ENCODE data around the gene ANKRD28.

The ANKRD28 gene

DNA sequence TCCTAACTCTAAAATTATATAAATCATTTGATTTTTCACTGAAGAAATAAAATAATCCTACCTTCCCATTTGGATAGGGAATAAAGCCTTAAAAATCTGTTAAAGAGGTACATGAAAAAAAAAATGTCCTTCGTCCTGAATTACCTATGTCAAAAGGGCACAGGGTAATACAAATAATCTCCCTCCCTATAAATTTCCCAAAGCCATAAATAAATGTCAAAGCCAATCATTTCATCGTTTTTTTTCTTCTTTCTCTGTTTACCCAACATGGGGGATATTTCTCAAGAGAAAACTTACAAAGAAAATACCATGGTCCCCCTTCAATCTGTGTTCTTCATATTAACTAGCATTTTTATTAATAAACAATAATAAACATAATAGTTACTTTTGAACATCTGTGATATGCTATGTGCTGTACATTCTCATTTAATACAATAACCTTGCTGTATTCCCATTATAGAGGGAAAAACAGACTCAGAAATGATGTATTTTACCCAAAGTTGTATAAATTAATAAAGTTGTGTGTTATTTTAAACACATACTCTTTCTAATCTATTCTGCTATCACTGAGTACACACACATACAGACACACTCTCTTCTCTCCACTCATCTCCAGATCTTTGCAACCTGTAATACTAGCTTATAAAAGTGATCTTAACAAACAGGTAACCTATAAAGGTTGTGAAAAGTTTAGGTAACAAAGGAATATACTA is 910 bp upstream of the ANKRD28 start:
- TF ChIP-seq SIN3A (IDR thresholded peaks at IDR 0.05; ENCODE audit: borderline replicate concordance, insufficient read depth, low read length) (no peak), POLR2AphosphoS5 (IDR thresholded peaks at IDR 0.05; ENCODE audit: low read depth, low read length) (no peak), FOXP2 (optimal IDR thresholded peaks at IDR 0.05; ENCODE audit: borderline replicate concordance, extremely low read depth, extremely low read length, insufficient read depth) (no peak), TAF1 (IDR thresholded peaks at IDR 0.05; ENCODE audit: borderline replicate concordance, insufficient read depth, low read length) (no peak)
- TF ChIP-seq, protein P1, sequence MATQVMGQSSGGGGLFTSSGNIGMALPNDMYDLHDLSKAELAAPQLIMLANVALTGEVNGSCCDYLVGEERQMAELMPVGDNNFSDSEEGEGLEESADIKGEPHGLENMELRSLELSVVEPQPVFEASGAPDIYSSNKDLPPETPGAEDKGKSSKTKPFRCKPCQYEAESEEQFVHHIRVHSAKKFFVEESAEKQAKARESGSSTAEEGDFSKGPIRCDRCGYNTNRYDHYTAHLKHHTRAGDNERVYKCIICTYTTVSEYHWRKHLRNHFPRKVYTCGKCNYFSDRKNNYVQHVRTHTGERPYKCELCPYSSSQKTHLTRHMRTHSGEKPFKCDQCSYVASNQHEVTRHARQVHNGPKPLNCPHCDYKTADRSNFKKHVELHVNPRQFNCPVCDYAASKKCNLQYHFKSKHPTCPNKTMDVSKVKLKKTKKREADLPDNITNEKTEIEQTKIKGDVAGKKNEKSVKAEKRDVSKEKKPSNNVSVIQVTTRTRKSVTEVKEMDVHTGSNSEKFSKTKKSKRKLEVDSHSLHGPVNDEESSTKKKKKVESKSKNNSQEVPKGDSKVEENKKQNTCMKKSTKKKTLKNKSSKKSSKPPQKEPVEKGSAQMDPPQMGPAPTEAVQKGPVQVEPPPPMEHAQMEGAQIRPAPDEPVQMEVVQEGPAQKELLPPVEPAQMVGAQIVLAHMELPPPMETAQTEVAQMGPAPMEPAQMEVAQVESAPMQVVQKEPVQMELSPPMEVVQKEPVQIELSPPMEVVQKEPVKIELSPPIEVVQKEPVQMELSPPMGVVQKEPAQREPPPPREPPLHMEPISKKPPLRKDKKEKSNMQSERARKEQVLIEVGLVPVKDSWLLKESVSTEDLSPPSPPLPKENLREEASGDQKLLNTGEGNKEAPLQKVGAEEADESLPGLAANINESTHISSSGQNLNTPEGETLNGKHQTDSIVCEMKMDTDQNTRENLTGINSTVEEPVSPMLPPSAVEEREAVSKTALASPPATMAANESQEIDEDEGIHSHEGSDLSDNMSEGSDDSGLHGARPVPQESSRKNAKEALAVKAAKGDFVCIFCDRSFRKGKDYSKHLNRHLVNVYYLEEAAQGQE (IDR thresholded peaks at IDR 0.05; ENCODE audit: insufficient read depth in 1 of 2, low read depth in 2 of 2, low read length in 2 of 2): no peak

DNA sequence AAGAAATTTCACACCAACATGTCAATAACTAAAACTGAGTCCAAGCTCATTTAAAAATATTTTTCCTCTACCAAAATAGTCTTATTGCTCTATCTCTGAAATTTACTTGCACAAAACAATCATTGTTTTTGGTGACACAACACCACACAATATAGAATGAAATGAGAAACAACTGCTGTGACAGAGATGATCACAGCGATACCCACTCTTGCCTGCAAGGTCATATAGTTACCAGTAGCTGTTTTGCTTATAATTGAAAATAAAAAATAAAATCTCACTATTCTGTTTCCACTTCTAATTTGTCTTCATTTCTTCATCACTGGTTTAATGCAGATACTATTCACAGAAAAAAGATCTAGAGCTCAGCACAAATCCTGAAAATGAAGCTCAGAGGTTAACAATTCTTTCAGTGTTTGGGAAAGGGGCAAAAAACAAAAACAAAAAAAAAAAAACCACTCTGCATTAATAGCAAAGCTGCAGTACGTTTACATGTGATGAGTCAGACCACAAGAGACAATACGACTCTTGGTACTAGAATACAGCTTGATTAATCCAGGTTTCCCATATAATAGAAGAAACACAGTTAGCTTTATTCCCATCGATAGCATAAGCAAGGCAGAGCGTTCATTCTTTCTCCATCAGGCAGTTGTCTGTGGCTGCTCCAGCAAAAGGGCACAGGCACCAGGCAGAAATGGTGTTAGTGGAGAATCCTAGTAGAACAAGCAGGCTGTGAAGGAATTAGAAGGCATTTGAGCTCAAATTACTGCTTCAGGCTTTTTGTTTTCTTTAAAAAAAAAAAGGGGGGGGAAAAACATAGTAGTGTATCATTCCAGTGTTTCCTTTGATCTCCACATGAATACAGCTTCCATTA is 773 bp downstream of the ANKRD28 start:
- no peak for TF ChIP-seq POLR2AphosphoS5 (IDR thresholded peaks at IDR 0.05; ENCODE audit: low read depth, low read length)
- TF ChIP-seq FOXP2 (optimal IDR thresholded peaks at IDR 0.05; ENCODE audit: borderline replicate concordance, extremely low read depth, extremely low read length, insufficient read depth): no peak
- TF ChIP-seq TAF1 (IDR thresholded peaks at IDR 0.05; ENCODE audit: borderline replicate concordance, insufficient read depth, low read length): no peak
- TF ChIP-seq, protein P1 (IDR thresholded peaks at IDR 0.05; ENCODE audit: insufficient read depth in 1 of 2, low read depth in 2 of 2, low read length in 2 of 2): no peak
- no peak for TF ChIP-seq SIN3A (IDR thresholded peaks at IDR 0.05; ENCODE audit: borderline replicate concordance, insufficient read depth, low read length)

DNA sequence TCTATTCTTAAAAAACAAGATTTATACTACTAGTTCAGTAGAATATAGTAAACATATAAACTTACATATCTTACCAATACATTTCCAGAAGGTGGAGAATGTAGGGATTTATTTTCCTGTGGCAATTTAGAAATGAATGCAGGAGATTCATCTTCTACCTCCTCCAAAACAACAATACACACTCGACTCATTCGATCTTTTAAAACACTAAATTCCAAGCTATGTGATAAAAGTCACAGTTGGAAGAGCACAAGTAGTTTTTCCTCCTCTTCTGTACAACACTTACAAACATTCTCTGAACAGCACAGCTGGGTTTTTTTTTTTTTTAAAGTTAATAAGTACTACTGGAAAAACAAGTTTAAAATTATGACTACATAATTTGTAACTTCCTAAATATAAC is 1.4 kb downstream of the ANKRD28 start:
- TF ChIP-seq POLR2AphosphoS5 (IDR thresholded peaks at IDR 0.05; ENCODE audit: low read depth, low read length) (no peak), FOXP2 (optimal IDR thresholded peaks at IDR 0.05; ENCODE audit: borderline replicate concordance, extremely low read depth, extremely low read length, insufficient read depth) (no peak), SIN3A (IDR thresholded peaks at IDR 0.05; ENCODE audit: borderline replicate concordance, insufficient read depth, low read length) (no peak), TAF1 (IDR thresholded peaks at IDR 0.05; ENCODE audit: borderline replicate concordance, insufficient read depth, low read length) (no peak)
- TF ChIP-seq, protein P1 (IDR thresholded peaks at IDR 0.05; ENCODE audit: insufficient read depth in 1 of 2, low read depth in 2 of 2, low read length in 2 of 2): no peak

DNA sequence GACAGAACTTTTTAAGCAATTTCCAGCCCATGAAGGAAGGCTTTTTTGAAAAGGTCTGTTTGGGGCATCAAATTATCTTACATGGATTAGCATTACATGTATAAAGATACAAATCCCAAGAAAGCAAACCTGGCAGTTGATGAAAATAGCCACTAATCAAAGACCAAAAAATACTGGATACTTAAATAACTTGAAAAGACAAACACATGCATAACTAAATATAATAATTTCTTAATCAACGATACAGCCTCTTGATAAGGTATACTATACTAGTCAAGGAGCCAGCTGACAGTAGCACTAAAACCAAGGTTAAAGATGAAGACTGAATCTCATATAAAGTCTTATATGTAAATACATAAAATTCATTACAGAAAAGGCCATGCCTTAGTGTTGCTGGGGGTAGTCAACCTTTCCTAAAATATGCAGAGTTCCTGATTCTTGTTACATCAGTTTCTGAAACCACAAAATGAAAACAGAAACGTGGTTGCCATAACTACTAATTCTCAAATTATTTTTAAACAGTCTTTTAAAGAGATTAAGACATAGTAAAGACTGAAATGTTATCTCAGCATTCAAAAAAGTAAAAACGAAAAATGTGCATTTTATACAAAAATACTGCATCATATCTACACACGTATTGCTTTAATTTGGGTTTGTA is 2.0 kb downstream of the ANKRD28 start:
- TF ChIP-seq FOXP2 (optimal IDR thresholded peaks at IDR 0.05; ENCODE audit: borderline replicate concordance, extremely low read depth, extremely low read length, insufficient read depth): no peak
- no peak for TF ChIP-seq SIN3A (IDR thresholded peaks at IDR 0.05; ENCODE audit: borderline replicate concordance, insufficient read depth, low read length)
- TF ChIP-seq POLR2AphosphoS5 (IDR thresholded peaks at IDR 0.05; ENCODE audit: low read depth, low read length): no peak
- TF ChIP-seq, protein P1 (IDR thresholded peaks at IDR 0.05; ENCODE audit: insufficient read depth in 1 of 2, low read depth in 2 of 2, low read length in 2 of 2): no peak
- TF ChIP-seq TAF1 (IDR thresholded peaks at IDR 0.05; ENCODE audit: borderline replicate concordance, insufficient read depth, low read length): no peak
